GM12892 (cell line): Measurements from ENCODE around the gene LARGE1.

Experiments used
- POLR2A ChIP-seq: IDR thresholded peaks from 2 replicates; pipeline ENCODE4 v1.6.1; 2011; ENCODE audit warnings: low read depth, low read length, control low read depth
- POLR2AphosphoS5 ChIP-seq: IDR thresholded peaks from 2 replicates; pipeline ENCODE4 v1.6.1; 2011; ENCODE audit warnings: low read depth, low read length, control low read depth

- no peak for TF ChIP-seq POLR2A
- TF ChIP-seq POLR2AphosphoS5 = no peak
Measured at GRCh38 chr22:33735978-33736377, 184.3 kb downstream of the LARGE1 start.
